Liver (tissue), 9 donors: ENCODE data around the gene PTPA. TPM values are rescaled to one million over a fixed set of nuclear protein-coding genes. Genes with fewer than 3 reads are reported as not detected.

Experiments used
- DNase-seq: peaks from one replicate; pipeline ENCODE4 v3.0.0-alpha.2; 2017; ENCODE audit warnings: low spot score
- H3K27ac ChIP-seq, 2 donors: one replicate each; pipeline ENCODE4 v1.7.0; 2013; ENCODE audit warnings: inconsistent platforms in 2 of 2, low read length in 2 of 2, control low read depth in 1 of 2, low read depth in 1 of 2, mild to moderate bottlenecking in 1 of 2
- H3K27me3 ChIP-seq, 4 donors: one replicate each; pipeline versions ENCODE4 v1.6.1 to v1.7.0; 2013; ENCODE audit warnings: low read length in 3 of 4, inconsistent platforms in 1 of 4, mild to moderate bottlenecking in 1 of 4, moderate library complexity in 1 of 4; ENCODE audit not compliant: control insufficient read depth in 4 of 4, insufficient read depth in 4 of 4
- H3K36me3 ChIP-seq, 4 donors: one replicate each; pipeline versions ENCODE4 v1.6.1 to v1.7.0; 2013; ENCODE audit warnings: low read length in 3 of 4, mild to moderate bottlenecking in 3 of 4, low read depth in 1 of 4, moderate library complexity in 1 of 4; ENCODE audit not compliant: control insufficient read depth in 4 of 4, insufficient read depth in 3 of 4
- H3K4me1 ChIP-seq, 4 donors: one replicate each; pipeline versions ENCODE4 v1.6.1 to v1.7.0; 2013; ENCODE audit warnings: low read length in 3 of 4, mild to moderate bottlenecking in 3 of 4, moderate library complexity in 1 of 4; ENCODE audit not compliant: control insufficient read depth in 4 of 4, insufficient read depth in 4 of 4
- H3K4me3 ChIP-seq, 3 donors: one replicate each; pipeline versions ENCODE4 v1.6.1 to v1.7.0; 2013; ENCODE audit warnings: low read length in 3 of 3, control low read depth in 1 of 3, low read depth in 1 of 3, mild to moderate bottlenecking in 1 of 3
- H3K9ac ChIP-seq, 2 donors: one replicate each; pipeline ENCODE4 v1.7.0; 2013; ENCODE audit warnings: low read length in 2 of 2, mild to moderate bottlenecking in 2 of 2, moderate library complexity in 2 of 2, control low read depth in 1 of 2, low read depth in 1 of 2
- H3K9me3 ChIP-seq, 4 donors: one replicate each; pipeline versions ENCODE4 v1.6.1 to v1.7.0; 2013; ENCODE audit warnings: low read length in 3 of 4; ENCODE audit not compliant: control insufficient read depth in 4 of 4
- ATF3 ChIP-seq: IDR thresholded peaks from 2 replicates; pipeline ENCODE4 v1.6.1; 2016; ENCODE audit warnings: antibody characterized with exemption
- EGR1 ChIP-seq, 2 donors: IDR thresholded peaks; 2 replicates each; pipeline ENCODE4 v1.6.1; 2016 to 2018; ENCODE audit warnings: antibody characterized with exemption in 2 of 2, low read depth in 2 of 2
- FOXA1 ChIP-seq: IDR thresholded peaks from 2 replicates; pipeline ENCODE4 v1.6.1; 2016; ENCODE audit warnings: antibody characterized with exemption
- FOXA2 ChIP-seq: IDR thresholded peaks from 2 replicates; pipeline ENCODE4 v1.6.1; 2016; ENCODE audit warnings: antibody characterized with exemption
- GABPA ChIP-seq, 2 donors: IDR thresholded peaks in 1 of 2; conservative IDR thresholded peaks in 1 of 2; 2 replicates each; pipeline ENCODE4 v1.6.1; 2016; ENCODE audit warnings: antibody characterized with exemption in 2 of 2, mild to moderate bottlenecking in 1 of 2, moderate library complexity in 1 of 2
- HNF4A ChIP-seq, 2 donors: conservative IDR thresholded peaks; 2 replicates each; pipeline ENCODE4 v1.6.1; 2016; ENCODE audit warnings: antibody characterized with exemption in 2 of 2, mild to moderate bottlenecking in 2 of 2
- HNF4G ChIP-seq: IDR thresholded peaks from 2 replicates; pipeline ENCODE4 v1.6.1; 2016; ENCODE audit warnings: antibody characterized with exemption
- JUND ChIP-seq, 2 donors: IDR thresholded peaks; 2 replicates each; pipeline ENCODE4 v1.6.1; 2016; ENCODE audit warnings: antibody characterized with exemption in 2 of 2
- MAX ChIP-seq: IDR thresholded peaks from 2 replicates; pipeline ENCODE4 v1.6.1; 2016; ENCODE audit warnings: antibody characterized with exemption
- NR2F2 ChIP-seq: IDR thresholded peaks from 2 replicates; pipeline ENCODE4 v1.6.1; 2016; ENCODE audit warnings: antibody characterized with exemption
- RAD21 ChIP-seq, 2 donors: IDR thresholded peaks; 2 replicates each; pipeline ENCODE4 v1.6.1; 2016; ENCODE audit warnings: antibody characterized with exemption in 2 of 2, mild to moderate bottlenecking in 2 of 2
- SP1 ChIP-seq: IDR thresholded peaks from 2 replicates; pipeline ENCODE4 v1.6.1; 2018; ENCODE audit warnings: antibody characterized with exemption, mild to moderate bottlenecking
- TAF1 ChIP-seq: conservative IDR thresholded peaks from 2 replicates; pipeline ENCODE4 v1.6.1; 2016; ENCODE audit warnings: antibody characterized with exemption, mild to moderate bottlenecking
- YY1 ChIP-seq: IDR thresholded peaks from 2 replicates; pipeline ENCODE4 v1.6.1; 2016; ENCODE audit warnings: antibody characterized with exemption, mild to moderate bottlenecking
- ZBTB33 ChIP-seq: IDR thresholded peaks from 2 replicates; pipeline ENCODE4 v1.6.1; 2016; ENCODE audit warnings: antibody characterized with exemption
- WGBS: extraction: QIAGEN DNeasy Blood & Tissue Kit; methylation state at CpG from one replicate; pipeline ENCODE4 v1.1.7; 2013; 5-methylcytosine and 5-hydroxymethylcytosine counted together
- polyA plus RNA-seq, 2 donors: library from polyadenylated mRNA; stranded (reverse) in 1 of 2; unstranded in 1 of 2; fragments of 200-250 nt in 1 of 2; fragments of >200 nt in 1 of 2; fragmentation: Nextera tagmentation in 1 of 2; extraction: Ambion mirVana in 1 of 2; gene quantifications; one replicate each; pipeline versions ENCODE4 v1.2.1 to v1.2.3, GENCODE V29; 2013 to 2015
- total RNA-seq, 2 donors: library from RNA; depleted of rRNA; stranded (reverse); fragments of >200 nt; gene quantifications; one replicate each; pipeline ENCODE4 v1.2.3, GENCODE V29; 2014
- TF ChIP-seq, protein P1 (sequence below): fragments of 150-350 bp; IDR thresholded peaks from 2 replicates; pipeline ENCODE4 v1.5.1; 2017; ENCODE audit warnings: improper control_type of control experiment, low read depth, low read length; ENCODE audit not compliant: missing input control
- TF ChIP-seq, protein P2 (sequence below): IDR thresholded peaks from 2 replicates; pipeline ENCODE4 v1.6.1; 2016; ENCODE audit warnings: antibody characterized with exemption, mild to moderate bottlenecking
- donor health status: healthy.
- donor health status: healthy.
- donor health status: healthy.
- donor health status: healthy.
- donor health status: healthy.

Gene PTPA
- total and polyA plus RNA-seq, 4 donors: 27.6 to 66.0 (median 38.4) TPM

DNA sequence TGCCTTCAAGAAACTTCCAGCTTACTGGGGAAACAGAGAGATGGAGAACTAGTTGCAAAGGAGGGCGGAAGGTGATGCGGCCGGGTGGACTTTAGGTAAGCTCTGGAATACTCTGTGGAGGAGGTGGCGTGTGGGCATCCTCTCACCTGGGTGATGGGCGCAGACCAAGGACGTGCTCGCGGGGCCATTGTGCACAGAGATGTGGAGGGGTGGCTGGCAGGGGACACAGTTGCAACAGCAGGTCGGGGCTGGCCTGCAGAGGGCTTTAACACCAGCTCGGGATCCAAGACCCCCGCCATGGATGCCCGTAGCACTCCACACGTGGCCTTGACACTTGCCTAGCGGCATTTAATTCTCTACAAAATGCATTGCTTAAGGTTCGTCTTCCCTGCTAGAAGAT, 40.3 kb downstream of the PTPA start:
- Histone ChIP-seq H3K36me3 (peaks cover 7 to 49% (median 9%) of the 10 kb centered on the region in 4 donors), H3K4me1 (no peaks in the 10 kb centered on the region), H3K9me3 (no peaks in the 10 kb centered on the region), H3K27me3 (no peaks in the 10 kb centered on the region), H3K4me3 (no peak overlapping the region), H3K27ac (no peak overlapping the region), H3K9ac (no peak overlapping the region)
- no peak for DNase-seq
- TF ChIP-seq YY1 (no peak), HNF4G (no peak), MAX (no peak), HNF4A (conservative IDR thresholded peaks at IDR 0.05) (no peak), EGR1 (IDR thresholded peaks at IDR 0.05; ENCODE audit: low read depth in 2 of 2) (no peak), ATF3 (no peak), GABPA (IDR thresholded peaks at IDR 0.05 in 1 of 2, conservative IDR thresholded peaks at IDR 0.05 in 1 of 2) (no peak), JUND (IDR thresholded peaks at IDR 0.05) (no peak), TAF1 (no peak), RAD21 (IDR thresholded peaks at IDR 0.05) (no peak), ZBTB33 (no peak), SP1 (no peak), FOXA1 (no peak), FOXA2 (no peak), NR2F2 (no peak)
- TF ChIP-seq, protein P1, sequence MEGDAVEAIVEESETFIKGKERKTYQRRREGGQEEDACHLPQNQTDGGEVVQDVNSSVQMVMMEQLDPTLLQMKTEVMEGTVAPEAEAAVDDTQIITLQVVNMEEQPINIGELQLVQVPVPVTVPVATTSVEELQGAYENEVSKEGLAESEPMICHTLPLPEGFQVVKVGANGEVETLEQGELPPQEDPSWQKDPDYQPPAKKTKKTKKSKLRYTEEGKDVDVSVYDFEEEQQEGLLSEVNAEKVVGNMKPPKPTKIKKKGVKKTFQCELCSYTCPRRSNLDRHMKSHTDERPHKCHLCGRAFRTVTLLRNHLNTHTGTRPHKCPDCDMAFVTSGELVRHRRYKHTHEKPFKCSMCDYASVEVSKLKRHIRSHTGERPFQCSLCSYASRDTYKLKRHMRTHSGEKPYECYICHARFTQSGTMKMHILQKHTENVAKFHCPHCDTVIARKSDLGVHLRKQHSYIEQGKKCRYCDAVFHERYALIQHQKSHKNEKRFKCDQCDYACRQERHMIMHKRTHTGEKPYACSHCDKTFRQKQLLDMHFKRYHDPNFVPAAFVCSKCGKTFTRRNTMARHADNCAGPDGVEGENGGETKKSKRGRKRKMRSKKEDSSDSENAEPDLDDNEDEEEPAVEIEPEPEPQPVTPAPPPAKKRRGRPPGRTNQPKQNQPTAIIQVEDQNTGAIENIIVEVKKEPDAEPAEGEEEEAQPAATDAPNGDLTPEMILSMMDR: no peak
- TF ChIP-seq, protein P2, sequence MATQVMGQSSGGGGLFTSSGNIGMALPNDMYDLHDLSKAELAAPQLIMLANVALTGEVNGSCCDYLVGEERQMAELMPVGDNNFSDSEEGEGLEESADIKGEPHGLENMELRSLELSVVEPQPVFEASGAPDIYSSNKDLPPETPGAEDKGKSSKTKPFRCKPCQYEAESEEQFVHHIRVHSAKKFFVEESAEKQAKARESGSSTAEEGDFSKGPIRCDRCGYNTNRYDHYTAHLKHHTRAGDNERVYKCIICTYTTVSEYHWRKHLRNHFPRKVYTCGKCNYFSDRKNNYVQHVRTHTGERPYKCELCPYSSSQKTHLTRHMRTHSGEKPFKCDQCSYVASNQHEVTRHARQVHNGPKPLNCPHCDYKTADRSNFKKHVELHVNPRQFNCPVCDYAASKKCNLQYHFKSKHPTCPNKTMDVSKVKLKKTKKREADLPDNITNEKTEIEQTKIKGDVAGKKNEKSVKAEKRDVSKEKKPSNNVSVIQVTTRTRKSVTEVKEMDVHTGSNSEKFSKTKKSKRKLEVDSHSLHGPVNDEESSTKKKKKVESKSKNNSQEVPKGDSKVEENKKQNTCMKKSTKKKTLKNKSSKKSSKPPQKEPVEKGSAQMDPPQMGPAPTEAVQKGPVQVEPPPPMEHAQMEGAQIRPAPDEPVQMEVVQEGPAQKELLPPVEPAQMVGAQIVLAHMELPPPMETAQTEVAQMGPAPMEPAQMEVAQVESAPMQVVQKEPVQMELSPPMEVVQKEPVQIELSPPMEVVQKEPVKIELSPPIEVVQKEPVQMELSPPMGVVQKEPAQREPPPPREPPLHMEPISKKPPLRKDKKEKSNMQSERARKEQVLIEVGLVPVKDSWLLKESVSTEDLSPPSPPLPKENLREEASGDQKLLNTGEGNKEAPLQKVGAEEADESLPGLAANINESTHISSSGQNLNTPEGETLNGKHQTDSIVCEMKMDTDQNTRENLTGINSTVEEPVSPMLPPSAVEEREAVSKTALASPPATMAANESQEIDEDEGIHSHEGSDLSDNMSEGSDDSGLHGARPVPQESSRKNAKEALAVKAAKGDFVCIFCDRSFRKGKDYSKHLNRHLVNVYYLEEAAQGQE: no peak
- 94% methylated on average over 15 of the region's 15 CpGs for WGBS
